HG03045 (cell line): ENCODE data around the gene RAPGEF3.

Experiments used
- ATAC-seq: cut with Tn5 transposase; IDR thresholded peaks from one replicate; pipeline ENCODE4 v1.9.1; 2021; ENCODE audit warnings: mild to moderate bottlenecking, moderate library complexity; ENCODE audit not compliant: unreplicated experiment

RAPGEF3 gene

DNA sequence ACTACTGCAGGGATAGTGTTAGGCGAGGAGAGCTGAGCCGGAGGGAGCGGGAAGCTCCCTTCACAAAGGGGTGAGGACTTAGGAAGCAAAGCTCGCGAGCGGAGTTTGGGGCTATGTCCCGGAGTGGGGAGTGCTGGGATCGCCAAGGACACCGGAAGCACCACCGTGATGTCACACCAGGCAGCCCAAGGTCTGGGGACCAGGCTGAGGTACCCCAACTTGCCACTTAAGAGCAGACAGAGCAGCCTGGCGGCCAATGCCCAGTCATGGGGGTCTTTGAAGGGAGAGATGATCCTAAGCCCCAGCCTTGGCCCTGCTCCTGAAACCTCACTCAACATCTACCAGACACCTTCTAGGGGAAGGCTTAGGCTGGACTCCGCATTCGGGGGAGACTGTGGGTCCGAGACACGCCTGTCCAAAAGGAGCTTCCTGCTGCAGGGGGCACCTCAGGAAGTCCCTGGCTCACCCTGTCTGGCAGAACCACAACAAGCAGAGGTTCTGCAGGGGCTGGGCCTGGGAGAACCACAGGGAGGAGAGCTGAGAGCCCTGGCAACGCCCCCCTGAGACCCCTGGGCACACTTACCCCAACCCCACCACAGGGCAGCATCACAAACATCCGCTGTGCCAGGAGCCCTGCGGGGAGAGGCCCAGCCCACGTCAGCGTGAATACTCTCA is 32.1 kb upstream of the RAPGEF3 start:
- no peak for ATAC-seq

DNA sequence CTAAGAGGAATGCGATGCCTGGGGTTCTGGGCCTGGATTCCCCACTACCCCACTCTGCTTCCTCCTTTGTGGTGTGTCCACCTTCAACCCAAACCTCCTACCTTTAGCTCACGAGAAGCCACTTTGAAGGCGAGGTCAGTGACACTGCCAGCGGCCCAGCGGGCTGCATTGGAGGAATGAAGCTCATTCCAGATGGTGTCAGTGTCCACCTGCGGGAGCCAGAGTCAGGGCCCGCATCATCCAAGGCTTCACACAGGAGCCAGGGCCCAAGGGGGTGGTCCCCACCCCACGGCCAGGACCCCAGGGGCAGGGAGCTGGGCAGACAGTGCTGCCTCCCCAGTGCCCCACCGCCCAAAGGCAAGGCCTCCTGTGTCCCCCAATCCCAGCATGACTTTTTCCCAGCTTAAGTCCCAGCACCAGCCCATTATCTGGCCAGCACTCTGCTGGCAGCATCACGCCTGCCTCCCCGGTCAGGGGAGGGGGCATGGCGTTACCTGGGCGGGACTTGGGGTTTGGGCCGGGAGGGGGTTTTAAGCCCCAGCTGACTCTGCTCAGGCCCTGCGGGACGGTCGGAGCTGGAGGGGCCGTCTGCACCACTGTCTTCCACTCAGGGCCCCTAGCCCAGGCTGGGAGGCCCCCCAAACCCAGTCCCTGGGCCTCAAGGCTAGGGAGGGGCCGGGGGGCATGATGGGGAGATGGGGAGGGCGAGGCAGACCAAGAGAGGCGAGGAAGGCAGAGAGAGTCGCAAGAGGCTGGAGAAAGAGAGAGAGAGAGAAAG is 31.2 kb upstream of the RAPGEF3 start:
- no peak for ATAC-seq

DNA sequence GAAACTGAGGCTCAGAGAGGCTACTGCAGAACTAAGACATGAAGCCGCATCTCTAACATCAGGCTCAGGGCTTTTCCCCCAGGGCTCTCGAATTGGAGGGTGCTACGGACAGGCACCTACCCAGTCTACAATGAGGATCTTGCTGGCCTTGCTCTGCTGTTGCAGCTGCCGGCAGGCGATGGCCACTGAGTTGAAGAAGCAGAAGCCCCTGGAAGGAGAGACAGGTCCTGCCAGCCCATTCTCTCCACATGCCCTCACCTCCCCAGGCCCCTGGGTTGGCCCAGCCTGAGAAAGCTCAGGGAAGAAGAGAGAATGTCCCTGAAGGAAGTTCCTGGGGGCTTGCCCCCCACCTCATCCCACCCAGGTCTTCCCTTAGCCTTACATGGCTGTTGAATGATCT is 30.5 kb upstream of the RAPGEF3 start:
- no peak for ATAC-seq

DNA sequence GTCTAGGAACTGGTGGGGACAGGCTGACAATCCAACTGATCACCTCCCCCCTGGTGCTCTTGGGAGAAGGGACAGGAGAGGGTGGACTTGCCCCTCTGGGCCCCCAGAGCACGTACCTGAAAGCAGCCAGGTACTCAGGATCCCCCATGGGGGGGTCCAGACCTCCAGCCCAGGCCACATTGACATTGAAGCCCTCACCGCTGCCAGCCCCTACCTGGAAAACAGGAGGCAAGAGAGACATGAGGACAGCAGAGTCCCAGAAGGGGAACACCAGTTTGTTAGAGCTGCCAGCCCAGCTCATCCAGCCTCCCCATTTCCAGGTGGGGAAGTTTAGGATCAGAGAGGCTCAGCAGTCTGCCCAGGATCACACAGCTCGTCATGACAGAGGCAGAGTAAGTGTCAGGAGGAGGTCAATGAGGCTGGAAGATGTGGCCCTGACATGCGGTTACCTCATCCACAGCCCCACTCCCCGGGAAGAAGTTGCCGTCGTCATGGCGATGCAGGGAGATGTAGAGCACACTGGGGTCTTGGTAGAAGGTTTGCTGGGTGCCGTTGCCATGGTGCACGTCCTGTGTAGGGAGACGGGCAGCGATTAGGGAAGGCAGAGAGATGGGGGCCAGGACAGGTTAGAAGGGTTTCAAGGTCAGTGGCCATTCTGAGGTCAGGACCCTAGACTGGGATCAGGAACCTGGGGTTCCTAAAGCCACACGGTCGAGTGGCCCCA is 29.1 kb upstream of the RAPGEF3 start:
- ATAC-seq: no peak

DNA sequence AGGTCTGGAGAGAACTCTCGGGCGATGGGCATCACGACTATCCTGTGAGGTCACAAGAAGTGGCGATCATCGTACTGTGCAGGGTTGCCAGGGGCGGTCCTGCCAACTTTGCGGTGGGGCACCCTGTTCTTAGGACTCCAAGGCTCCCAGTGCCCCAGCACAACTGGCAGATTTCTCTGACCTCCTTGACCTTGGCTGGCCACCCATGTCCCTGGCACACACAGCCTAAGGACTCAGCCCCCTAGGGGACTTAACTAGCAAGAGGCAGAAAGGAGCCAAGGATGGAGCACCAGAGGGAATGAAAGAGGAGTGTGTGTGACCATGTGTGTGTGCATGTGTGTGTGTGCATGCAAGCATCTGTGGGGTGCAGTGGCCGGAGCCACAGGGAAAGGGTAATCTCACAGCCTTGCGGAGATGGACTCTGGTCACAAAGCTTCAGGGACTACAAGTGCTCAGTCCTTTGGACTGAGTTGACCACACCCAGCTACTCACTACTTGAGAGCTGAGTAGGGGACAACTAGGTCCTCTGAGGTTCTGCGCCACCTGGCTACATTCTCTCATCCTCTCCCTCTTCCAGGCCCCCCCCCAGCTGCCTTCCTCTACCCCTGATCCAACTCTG is 28.1 kb upstream of the RAPGEF3 start:
- ATAC-seq: no peak

DNA sequence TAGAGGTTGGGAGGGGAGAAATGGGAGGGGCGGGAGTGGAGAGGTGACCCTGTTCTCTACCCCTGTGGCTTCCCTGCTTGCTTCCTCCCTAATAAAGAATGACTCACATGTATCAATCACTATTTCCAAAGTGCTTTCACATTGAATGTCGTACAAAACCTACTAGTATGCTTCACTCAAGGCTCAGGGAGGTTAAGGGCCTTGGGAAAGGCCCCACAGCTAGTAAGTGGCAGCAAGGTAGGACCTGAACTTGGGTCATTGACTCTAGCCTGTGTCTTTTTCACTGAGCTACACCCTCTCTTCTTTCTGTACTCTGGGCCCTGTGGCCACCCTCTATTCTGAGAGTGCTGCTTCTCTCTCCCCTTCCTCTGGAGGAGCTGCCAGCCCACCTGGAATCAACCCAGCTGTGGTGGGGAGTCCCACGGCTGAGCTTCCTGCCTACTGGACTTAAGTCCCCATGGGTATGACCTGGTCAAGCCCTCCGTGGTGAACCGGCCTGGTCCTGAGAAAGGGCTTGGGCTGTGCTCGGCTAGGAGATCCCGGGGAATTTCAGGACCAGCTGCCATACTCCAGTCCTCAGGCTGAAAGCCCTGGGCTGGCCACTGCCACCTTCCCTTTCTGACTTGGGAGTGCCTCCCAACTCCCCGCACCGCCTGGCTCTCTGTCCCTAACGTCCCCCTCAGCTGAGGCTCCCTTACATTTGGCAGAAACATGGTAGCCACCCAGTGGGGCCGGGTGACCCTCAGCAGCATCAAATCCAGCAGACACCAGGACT is 27.4 kb upstream of the RAPGEF3 start:
- no peak for ATAC-seq

DNA sequence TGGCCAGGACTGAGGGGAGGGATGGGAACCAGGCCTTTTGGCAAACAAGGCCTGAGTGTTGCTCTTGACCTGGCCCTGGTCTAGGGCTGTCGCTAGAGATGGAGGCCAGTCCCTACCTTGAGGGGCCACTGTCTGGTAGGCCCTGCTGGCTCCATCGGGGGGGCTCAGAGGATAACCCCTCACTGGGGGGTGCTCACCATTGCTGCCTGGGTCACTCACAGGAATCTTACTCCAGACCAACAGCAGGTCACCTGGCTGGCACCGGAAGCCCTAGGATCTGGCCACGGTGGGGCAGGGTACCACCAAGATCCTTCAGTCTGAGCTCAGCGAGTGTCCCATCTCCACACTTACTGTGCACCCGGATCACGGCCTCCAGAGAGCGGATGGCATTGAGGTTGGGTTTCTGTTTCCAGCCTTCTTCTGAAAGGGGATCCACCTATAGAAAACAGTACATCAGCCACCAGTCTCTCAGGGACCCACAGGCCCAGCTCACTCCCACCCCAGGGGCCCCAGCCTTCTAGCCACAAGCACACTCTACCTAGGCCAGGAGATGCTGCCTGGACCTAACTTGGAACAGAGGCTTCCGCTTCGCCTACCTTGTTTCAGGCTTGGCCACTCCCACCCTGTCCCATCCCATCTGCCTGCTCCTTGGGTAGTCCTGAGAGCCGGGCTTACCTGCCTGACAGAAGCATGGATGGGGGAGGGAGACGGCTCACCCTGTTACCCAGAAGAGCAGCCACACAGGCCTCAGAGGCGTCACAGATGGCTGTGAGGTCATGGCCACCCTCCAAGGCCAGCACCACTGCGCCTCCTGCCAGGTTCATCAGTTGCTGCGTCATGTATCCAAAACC is 26.6 kb upstream of the RAPGEF3 start:
- ATAC-seq: no peak

DNA sequence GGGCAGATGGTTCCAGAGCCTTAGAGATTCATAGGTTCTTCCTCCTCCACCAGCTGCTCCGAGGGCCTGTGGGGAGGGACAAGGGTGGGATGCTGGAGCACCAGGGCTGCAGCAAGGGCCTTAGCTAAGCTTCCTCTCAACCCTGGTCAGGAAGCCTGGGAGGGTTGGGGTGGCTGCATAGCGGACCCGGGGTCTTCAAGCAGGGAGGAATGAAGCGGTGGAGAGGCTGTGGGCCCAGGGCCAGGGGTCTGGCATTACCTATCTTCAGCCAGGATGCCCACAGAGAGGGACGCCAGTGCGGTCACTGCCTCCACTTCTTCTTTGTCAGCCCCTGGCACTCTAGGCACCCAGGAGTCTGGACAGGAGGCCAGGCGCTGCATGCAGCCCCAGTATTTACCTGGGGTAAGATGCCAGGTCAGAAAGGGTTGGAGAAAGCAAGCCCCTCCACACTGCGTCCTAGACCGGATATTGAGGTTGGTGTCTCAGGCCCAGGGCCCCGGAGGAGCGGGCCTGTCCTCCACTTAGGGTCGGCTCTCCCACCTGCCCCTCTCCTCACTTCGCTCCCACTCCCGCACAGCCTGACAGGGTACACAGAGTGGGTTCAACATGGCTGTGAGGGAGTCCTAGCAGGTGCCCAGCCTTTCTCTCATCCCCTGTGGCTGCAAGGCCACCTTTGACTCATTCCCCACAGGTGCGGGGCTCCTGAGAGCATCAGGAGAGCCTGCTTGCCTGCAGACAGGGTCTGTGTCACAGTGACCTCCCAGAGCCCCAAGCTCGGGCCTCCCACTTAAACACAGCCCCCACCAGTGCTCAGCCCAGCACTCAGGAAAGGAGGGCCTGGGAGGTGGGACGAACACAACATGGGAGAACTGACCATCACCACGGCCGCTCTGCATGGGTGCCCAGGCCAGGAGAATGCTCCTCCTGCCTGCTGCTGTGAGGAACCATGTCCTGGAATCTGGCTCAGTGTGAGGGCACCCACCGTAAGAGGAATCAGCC is 25.4 kb upstream of the RAPGEF3 start:
- ATAC-seq: no peak

DNA sequence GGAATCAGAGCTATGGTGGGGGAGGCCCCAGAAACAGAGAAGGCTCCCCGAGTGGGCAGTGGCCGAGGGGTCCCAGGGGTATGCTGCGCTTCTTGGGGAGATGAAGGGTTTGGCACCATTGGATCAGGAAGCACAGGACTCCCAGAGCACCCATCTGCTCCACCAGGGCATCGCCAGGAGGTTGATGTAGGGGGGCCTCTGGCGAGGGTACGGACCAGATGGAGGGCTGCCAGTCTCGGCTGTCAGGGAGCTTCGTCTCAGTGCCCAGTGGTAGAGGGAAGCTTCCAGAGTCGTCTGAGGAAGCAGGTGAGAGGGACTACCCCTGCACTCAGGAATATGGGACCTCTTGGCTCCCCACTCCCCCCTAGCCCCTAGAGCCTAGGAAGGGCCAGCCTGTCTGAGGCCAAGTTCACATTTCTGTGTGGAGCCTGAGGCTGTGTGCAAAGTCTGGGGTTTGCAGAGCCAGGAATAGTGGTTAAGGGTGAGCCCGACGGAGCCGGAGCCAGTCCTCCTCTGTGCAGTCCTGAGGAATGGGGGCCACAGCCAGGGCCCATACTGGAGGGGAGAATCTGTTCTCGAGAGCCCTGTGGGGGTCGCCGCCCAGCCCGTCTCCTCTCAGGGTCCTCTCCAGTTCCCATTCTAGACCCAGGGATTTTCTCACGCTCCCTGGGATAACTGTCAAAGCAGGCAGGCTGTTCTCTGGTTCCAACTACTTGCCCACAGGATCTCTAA is 24.5 kb upstream of the RAPGEF3 start:
- ATAC-seq: no peak

DNA sequence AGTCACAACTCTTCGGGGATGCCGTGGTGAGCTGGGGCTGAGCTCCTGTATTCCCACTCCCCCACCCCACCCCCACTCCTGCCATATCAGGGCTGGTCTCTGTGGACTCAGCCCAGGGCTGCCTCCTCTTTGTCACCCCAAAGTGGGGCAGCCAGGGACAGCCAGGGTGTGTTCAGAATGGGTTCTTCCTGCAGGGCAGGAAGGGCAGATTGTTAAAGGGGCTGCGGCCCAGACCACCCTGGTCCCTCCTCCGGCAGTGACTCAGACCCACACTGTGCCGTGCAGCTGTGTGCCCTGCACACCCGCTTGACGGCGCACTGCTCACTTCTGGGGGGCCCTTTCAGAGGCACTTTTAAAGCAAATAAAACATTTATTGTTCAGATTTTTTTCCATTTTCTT is 23.7 kb upstream of the RAPGEF3 start:
- no peak for ATAC-seq

DNA sequence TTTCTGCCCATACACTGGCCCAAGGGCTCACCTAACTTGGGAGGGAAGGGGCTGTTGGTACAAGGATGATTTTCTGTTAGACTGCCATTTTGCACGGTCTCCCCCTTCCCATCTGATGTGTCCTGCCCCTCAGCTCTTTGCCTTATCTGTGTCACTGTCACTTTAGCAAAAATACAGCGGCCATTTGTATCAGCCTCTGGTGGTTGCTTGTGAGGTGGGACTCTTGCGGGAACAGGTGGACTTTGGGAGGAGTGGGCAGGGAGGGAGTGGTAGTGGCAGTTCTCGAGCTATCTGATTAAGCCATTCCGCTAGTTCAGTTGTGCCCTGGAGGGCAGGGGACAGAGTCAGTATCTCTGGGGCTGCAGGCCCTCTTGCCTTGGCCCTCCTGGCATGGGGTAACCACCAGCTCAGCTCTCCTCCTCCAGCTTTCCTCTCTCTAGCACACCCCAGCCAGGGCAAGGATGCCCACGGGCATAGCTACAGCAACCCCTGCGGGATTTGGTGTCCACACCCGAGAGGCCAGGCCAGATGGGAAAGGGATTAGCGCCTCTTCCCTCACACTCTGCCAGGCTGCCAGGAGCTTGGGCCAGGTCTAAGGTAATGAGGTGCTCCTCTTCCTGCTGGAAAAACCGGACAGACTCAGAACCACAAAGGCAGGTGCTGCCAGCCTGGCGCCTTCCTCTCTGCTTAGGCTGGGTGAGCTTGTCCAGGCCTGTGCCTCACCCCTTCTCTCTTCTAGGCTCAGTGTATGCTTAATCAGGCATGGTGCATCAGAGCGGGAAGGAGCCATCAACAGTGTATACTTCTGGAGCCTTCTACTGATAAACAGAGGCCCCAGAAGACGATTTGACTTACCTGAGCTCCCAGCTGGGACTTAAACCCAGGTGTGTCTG is 23.0 kb upstream of the RAPGEF3 start:
- no peak for ATAC-seq

DNA sequence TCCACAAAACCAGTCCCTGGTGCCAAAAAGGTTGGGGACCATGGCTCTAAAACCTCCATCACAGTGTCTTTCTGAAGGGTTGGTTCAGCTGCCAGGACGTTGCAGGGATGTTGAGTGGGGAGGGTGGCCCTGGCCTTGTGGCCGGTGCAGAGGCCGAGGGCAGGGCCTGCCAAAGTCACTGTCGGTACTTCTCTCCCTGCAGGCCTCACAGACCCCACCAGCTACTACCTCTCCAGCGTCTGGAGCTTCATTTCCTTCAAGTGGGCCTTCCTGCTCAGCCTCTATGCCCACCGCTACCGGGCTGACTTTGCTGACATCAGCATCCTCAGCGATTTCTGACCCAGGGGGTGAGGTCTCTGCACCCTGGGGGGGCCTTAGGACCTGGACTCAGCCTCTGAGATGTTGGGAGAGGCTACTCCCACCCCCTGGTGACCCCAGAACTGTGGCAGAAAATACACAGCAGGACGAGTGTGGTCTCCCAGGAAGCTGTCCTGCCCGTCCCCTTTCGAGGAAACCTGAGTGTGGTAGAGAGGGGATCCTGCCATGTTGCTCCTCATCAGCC is 21.3 kb upstream of the RAPGEF3 start:
- no peak for ATAC-seq

DNA sequence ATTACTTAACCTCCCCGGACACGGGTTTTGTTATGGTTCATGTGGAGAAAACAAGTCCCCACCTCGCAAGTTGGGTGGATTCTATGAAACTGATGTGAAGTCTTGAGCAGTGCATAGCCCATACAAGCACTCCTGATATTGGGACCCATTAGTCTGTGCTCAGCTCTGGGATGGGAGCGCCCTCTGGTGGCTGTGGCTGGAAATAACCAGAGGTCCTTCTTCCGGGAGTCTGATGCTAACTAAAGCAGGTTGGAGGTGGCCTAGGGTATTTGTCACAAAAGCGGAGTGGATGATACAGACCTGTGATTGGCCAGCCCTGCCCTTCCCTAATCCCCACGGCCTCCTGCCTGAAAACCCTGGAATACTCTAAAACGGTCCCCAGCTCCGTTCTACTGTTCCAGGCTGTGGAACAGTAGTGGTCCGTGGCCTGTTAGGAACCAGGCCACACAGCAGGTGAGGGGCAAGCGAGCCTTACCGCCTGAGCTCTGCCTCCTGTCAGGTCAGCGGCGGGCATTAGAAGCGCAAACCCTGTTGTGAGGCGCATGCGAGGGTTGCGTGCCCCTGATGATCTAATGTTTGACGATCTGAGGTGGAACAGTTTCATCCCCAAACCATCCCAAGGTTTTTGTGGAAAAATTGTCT is 20.7 kb upstream of the RAPGEF3 start:
- no peak for ATAC-seq

DNA sequence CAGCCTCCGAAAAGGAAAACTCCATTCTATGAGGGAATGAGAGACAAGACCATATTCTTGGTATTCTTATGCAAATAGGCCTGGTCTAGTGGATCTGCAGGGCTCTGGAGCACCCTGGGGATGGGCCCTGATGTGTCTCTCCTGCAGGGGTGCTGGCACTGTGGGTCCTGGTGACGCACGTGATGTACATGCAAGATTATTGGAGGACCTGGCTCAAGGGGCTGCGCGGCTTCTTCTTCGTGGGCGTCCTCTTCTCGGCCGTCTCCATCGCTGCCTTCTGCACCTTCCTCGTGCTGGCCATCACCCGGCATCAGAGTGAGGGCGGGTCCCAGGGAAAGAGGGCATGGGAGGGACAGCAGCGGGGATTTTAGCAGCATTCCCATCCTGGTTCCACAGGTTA is 20.2 kb upstream of the RAPGEF3 start:
- ATAC-seq: no peak

DNA sequence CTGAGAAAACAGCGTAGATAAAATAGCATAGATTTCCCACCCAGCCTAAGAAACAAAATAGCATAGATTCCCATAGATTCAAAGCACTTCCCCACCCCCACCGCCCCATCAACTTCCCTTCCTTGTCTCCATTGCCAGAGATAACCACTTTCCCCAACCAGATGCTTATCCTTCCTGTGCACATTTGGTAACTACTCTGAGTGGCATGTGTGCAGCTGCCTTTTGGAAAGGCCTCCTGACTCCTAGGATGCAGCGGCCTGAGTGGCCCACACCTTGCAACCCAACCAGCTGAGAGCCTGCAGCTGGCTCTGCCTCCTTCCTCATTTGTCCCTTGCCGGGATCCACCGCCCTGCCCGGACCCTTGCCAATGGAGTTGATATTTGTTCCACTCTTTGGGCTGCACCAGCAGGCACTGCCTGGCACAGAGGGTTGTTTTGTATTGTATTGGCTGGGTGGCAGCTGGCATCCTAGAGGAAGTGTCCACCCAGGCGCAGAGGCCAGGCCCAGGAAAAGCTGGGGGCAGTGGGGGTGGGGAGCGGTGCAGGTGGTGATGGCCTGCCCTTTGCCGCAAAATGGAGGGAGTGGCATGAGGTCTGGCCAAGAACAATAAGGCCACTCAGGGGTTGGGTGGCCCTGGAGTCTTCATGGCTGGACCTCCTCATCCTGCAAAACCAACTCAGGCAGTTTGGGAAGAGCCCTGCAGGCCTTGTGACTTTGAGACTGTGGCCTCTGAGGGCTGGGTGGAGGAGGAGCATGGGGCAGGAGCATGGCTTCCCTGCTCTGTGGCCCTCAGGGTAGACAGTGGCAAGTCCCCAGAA is 19.3 kb upstream of the RAPGEF3 start:
- ATAC-seq: no peak
